ENCODE measurements around the gene TMEM164.
A peak's percentile ranks its signal among the peaks of the same experiment; 100 is the strongest.

The TMEM164 gene

DNA sequence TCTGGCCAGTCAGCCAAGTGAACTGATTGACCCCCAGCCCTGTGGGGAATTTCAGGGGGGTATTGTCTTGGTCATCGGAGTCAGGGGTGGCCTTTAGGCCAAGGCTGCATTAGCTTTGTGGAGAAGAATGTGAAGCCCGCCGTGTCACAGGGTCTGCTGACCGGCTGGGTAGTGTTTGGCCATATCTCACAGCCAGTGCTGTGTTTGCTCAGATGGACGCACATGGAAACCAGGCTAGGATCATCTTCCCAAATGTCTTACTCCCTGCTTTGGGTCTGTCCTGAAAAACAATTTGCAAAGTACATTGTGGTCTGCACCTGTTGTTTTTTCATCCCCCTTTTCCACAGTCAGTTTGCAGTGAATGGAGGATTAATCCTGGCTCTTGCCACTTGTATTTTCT, 13.0 kb downstream of the TMEM164 start:
- DNase-seq (ENCODE audit: low spot score in 2 of 2) (no peak), ATAC-seq (no peak)
- Mint-ChIP-seq H3K36me3 (no peaks in the 10 kb centered on the region), H3K9me3 (no peaks in the 10 kb centered on the region), H3K27ac (no peak overlapping the region), H3K4me3 (no peak overlapping the region), H3K4me1 (peaks cover 12% of the 10 kb centered on the region)

- Mint-ChIP-seq H3K27ac (no peak overlapping the region), H3K4me3 (no peak overlapping the region), H3K36me3 (no peaks in the 10 kb centered on the region), H3K4me1 (peaks cover 2% of the 10 kb centered on the region), H3K9me3 (no peaks in the 10 kb centered on the region)
- DNase-seq (ENCODE audit: low spot score in 2 of 2) (no peak), ATAC-seq (no peak)
Observed at GRCh38 chrX:110020536-110020935, 17.6 kb downstream of the TMEM164 start.

DNA sequence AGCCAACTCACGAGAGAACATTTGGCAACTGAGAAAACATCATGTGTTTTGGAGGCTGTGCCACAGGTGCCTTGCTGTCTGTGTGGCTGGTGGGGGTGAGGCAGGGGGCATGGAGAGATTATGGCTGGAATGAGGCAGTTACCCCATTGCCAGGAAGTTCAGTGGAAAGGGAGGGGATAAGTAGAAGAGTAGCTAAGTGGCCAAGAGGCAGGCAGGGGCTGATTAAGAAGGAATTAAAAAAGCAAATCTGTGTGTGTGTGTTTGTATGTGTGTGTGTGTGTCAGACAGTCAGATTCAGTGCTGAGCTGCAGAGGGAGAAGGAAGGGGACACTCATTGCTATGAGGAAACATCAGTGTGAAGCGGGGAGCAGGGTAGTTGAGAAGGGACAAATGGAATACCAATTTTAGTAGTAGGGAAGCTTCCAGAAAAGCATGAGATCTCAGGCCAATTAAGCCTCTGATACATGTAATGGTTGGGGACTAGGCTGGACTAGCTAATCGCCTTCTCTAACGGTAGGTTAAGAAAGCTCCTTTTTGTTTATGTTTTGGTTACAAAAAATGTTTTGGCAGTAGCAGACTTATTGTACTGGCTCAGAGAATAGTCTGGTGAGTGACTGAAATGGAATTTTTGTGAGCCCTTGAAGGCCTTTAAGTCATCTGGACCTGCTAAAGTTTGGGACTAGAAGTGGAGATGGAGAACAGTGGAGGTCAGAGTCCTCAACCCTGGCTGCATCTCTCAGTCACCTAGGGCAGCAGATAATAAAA, 18.5 kb downstream of the TMEM164 start:
- Mint-ChIP-seq H3K4me1 (peaks cover 10% of the 10 kb centered on the region), H3K27ac (no peak overlapping the region), H3K9me3 (no peaks in the 10 kb centered on the region), H3K4me3 (no peak overlapping the region), H3K36me3 (no peaks in the 10 kb centered on the region)
- ATAC-seq (no peak), DNase-seq (ENCODE audit: low spot score in 2 of 2) (no peak)

- Mint-ChIP-seq H3K4me3 (no peak overlapping the region), H3K27ac (peak overlapping the region; percentile 32), H3K4me1 (peaks cover 10% of the 10 kb centered on the region), H3K9me3 (no peaks in the 10 kb centered on the region), H3K36me3 (no peaks in the 10 kb centered on the region)
- ATAC-seq, result no peak
- no peak for DNase-seq (ENCODE audit: low spot score in 2 of 2)
Observed at GRCh38 chrX:110022599-110023448, 19.9 kb downstream of the TMEM164 start.

GRCh38 chrX:110025395-110025794, 22.5 kb downstream of the TMEM164 start:
- no peak for ATAC-seq
- H3K4me1 Mint-ChIP-seq, result peaks cover 22% of the 10 kb centered on the region
- peak overlapping the region; percentile 33 for H3K27ac Mint-ChIP-seq
- no peak for DNase-seq (ENCODE audit: low spot score in 2 of 2)
- no peaks in the 10 kb centered on the region for H3K9me3 Mint-ChIP-seq
- no peaks in the 10 kb centered on the region for H3K36me3 Mint-ChIP-seq
- no peak overlapping the region for H3K4me3 Mint-ChIP-seq

GRCh38 chrX:110026099-110026844, 23.4 kb downstream of the TMEM164 start:
- no peaks in the 10 kb centered on the region for H3K36me3 Mint-ChIP-seq
- H3K4me3 Mint-ChIP-seq, result no peak overlapping the region
- DNase-seq (ENCODE audit: low spot score in 2 of 2), result no peak

DNA sequence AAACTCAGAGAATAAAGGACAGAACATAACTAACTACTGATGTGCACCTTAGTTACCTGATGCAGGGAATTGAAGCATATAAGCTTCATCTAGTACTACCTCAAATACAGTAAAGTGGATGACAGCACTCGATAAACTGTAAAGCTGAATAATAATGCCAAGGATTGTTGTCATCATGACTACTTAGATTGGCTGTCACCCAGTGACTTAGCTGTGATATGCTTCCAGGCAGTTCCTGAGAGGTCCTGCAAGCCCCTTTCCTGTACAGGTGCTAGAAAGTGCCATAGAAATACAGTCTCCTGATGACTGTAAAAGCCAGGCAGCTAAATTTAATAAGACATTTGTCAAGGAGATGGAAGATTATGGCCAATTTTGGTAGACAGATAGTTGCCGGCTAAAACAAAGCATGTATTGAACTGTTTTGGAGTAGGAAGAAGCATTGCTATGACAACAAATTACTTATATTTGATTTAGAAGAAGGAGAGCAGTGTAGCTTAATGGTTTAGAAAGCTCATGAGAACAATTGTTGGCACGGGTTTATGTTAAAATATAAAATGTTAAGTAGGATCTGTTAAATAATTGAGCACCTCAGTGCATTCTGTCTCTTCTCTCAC, 29.7 kb downstream of the TMEM164 start:
- H3K4me1 Mint-ChIP-seq, result peaks cover 18% of the 10 kb centered on the region
- no peak overlapping the region for H3K4me3 Mint-ChIP-seq
- no peaks in the 10 kb centered on the region for H3K9me3 Mint-ChIP-seq
- ATAC-seq (no peak), DNase-seq (ENCODE audit: low spot score in 2 of 2) (no peak)
- H3K27ac Mint-ChIP-seq, result no peak overlapping the region
- H3K36me3 Mint-ChIP-seq, result no peaks in the 10 kb centered on the region

More at GRCh38 chrX:110026099-110026844, 23.4 kb downstream of the TMEM164 start:
- H3K9me3 Mint-ChIP-seq, result no peaks in the 10 kb centered on the region
- ATAC-seq, result no peak
- peaks cover 22% of the 10 kb centered on the region for H3K4me1 Mint-ChIP-seq
- H3K27ac Mint-ChIP-seq, result peak overlapping the region; percentile 33

DNA sequence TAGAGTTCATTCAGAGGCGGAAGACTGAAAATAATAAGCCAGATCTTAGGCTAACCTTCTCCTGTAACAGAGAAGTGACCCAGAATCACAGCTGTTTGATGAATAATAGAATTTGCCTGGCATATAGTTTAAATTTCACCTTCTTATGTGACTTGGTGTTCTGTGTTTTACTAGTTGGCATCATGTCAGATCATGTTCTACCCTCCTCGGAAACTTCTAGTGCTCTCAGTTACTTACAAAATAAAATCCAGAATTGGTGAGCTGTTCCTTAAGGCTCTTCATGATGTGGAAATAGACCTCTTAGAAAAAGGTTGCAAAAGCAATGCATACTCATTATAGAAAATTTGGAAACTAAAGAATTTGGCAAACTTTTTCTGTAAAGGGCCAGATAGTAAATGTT, 31.1 kb downstream of the TMEM164 start:
- H3K4me3 Mint-ChIP-seq, result no peak overlapping the region
- no peaks in the 10 kb centered on the region for H3K9me3 Mint-ChIP-seq
- no peak for ATAC-seq
- no peak overlapping the region for H3K27ac Mint-ChIP-seq
- H3K4me1 Mint-ChIP-seq, result peaks cover 15% of the 10 kb centered on the region
- no peaks in the 10 kb centered on the region for H3K36me3 Mint-ChIP-seq
- no peak for DNase-seq (ENCODE audit: low spot score in 2 of 2)

DNA sequence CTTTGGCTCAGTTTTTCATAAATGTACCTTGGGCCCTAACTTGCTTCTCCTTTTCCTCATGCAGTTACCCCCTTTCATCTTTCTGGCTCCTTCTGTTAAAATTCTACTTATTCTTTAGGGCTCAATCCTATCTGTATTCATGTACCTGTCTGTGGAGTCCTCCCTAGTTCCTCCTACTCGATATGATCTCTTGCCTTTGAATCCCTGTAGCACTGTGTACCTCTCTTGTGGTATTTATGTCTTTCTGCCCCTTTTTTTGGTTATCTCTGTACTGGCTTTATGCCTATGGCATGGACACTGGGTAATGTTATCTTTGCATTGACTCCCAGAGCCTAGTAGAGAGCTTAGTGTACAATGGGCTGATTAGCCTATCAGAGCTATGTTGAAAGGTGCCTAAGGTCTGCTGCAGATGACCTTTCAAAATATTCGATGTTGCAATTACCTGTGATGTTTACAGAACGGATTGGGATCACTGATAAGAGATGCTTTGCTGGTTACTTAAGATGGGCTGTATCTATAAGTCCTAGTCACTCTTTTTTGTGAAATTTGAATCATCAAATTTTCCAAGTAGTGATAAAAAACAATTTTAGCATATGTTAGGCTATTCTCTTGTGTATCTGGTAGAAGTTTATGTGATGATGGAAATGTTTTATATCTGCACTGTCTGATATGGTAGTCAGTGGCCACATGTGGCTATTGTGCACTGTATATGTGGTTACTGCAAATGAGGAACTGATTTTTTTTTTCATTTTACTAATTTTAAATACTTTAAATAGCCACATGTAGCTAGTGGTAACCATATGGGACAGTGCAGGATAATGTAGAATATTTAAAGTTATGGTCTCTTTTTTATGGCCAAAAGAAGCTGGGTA, 33.5 kb downstream of the TMEM164 start:
- Mint-ChIP-seq H3K9me3 (no peaks in the 10 kb centered on the region), H3K4me1 (peaks cover 11% of the 10 kb centered on the region), H3K27ac (no peak overlapping the region), H3K4me3 (no peak overlapping the region), H3K36me3 (no peaks in the 10 kb centered on the region)
- DNase-seq (ENCODE audit: low spot score in 2 of 2) (no peak), ATAC-seq (no peak)

GRCh38 chrX:110037178-110037577, 34.3 kb downstream of the TMEM164 start:
- no peaks in the 10 kb centered on the region for H3K9me3 Mint-ChIP-seq
- H3K27ac Mint-ChIP-seq, result no peak overlapping the region
- peaks cover 15% of the 10 kb centered on the region for H3K4me1 Mint-ChIP-seq
- H3K4me3 Mint-ChIP-seq, result no peak overlapping the region
- no peak for DNase-seq (ENCODE audit: low spot score in 2 of 2)
- no peaks in the 10 kb centered on the region for H3K36me3 Mint-ChIP-seq
- ATAC-seq, result no peak

GRCh38 chrX:110038900-110039299, 36.0 kb downstream of the TMEM164 start:
- Mint-ChIP-seq H3K36me3 (no peaks in the 10 kb centered on the region), H3K27ac (no peak overlapping the region), H3K9me3 (no peaks in the 10 kb centered on the region), H3K4me3 (no peak overlapping the region), H3K4me1 (peaks cover 20% of the 10 kb centered on the region)
- ATAC-seq (no peak), DNase-seq (ENCODE audit: low spot score in 2 of 2) (no peak)

- H3K36me3 Mint-ChIP-seq, result no peaks in the 10 kb centered on the region
- ATAC-seq (no peak), DNase-seq (ENCODE audit: low spot score in 2 of 2) (no peak)
- H3K27ac Mint-ChIP-seq, result no peak overlapping the region
- no peak overlapping the region for H3K4me3 Mint-ChIP-seq
- no peaks in the 10 kb centered on the region for H3K9me3 Mint-ChIP-seq
- peaks cover 18% of the 10 kb centered on the region for H3K4me1 Mint-ChIP-seq
Observed at GRCh38 chrX:110041980-110042379, 39.1 kb downstream of the TMEM164 start.

DNA sequence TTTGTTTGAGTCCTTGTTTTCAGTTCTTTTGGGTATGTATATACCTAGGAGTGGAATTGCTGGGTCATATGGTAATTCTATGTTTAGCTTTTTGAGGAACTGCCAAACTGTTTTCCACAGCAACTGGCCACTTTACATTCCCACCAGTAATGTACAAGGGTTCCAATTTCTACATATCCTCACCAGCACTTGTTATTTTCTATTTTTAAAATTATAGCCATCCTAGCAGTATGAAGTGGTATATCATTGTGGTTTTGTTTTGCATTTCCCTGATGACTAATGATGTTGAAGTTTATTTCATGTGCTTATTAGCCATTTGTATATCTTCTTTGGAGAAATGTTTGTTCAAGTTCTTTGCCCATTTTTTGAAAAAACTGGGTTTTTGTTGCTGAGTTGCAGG, 39.6 kb downstream of the TMEM164 start:
- Mint-ChIP-seq H3K36me3 (no peaks in the 10 kb centered on the region), H3K4me1 (peaks cover 15% of the 10 kb centered on the region), H3K4me3 (no peak overlapping the region), H3K27ac (no peak overlapping the region), H3K9me3 (no peaks in the 10 kb centered on the region)
- DNase-seq (ENCODE audit: low spot score in 2 of 2) (no peak), ATAC-seq (no peak)

DNA sequence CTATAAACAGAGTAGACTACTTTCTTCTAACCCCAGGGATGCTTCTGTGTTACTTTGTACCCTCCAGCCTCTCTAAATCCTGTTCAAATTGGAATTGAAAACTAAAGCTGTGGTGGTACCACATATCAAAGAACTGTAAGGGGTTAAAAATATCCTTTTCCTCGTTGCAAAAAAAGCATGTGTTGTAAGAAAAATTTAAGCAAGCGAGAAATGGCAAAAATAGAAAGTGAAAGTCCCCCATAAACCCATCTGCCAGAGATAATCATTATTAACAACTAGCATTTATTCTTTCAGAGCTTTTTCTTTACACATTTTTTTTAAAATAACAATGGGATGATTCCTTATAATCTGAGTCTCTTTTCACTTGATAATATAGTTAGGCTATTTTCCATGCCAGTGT, 40.6 kb downstream of the TMEM164 start:
- ATAC-seq (no peak), DNase-seq (ENCODE audit: low spot score in 2 of 2) (no peak)
- peaks cover 12% of the 10 kb centered on the region for H3K4me1 Mint-ChIP-seq
- H3K27ac Mint-ChIP-seq, result no peak overlapping the region
- H3K4me3 Mint-ChIP-seq, result no peak overlapping the region
- no peaks in the 10 kb centered on the region for H3K36me3 Mint-ChIP-seq
- no peaks in the 10 kb centered on the region for H3K9me3 Mint-ChIP-seq

Data from stimulated activated effector memory CD8-positive, alpha-beta T cell treated with anti-CD3 and anti-CD28 coated beads, Interleukin-12 subunit alpha, Interleukin-12 subunit beta, amount 100 ng/mL, for 72 hours (primary cell).